ENCODE data around the gene TOMM6. TPM values are rescaled to one million over a fixed set of nuclear protein-coding genes. Genes with fewer than 3 reads are reported as not detected.
"Not testable (repeated sequence)": the region's sequence is repeated elsewhere in the genome, so short reads cannot be mapped to it uniquely, and the experiment has no call there.

TOMM6 gene
- polyA plus RNA-seq, 1 of the 3 experiments (the other 2 are of a cell fraction): 493 TPM

GRCh38 chr6:41811946-41812345 is 24.5 kb downstream of the TOMM6 start:
- CTCF ChIA-PET: not testable (repeated sequence)

GRCh38 chr6:41813469-41813868 is 26.0 kb downstream of the TOMM6 start:
- Histone ChIP-seq H3K4me3 (ENCODE audit: low read depth in 2 of 2, low read length in 1 of 2) (no peak overlapping the region), H2AFZ (ENCODE audit: low read depth) (no peak overlapping the region), H3K36me3 (replicated peaks in 1 of 2; ENCODE audit: control insufficient read depth in 1 of 2, insufficient read depth in 2 of 2, low read length in 1 of 2) (no peaks in the 10 kb centered on the region), H3F3A (replicated peaks; ENCODE audit: insufficient read depth) (peaks cover 3% of the 10 kb centered on the region), H3K4me2 (no peak overlapping the region), H3K9me3 (no peaks in the 10 kb centered on the region), H3K9ac (no peak overlapping the region), H3K79me2 (ENCODE audit: insufficient read depth) (no peaks in the 10 kb centered on the region), H3K27ac (ENCODE audit: low read depth in 2 of 2, low read length in 1 of 2) (no peak overlapping the region), H4K20me1 (ENCODE audit: insufficient read depth) (no peaks in the 10 kb centered on the region), H3K27me3 (ENCODE audit: insufficient read depth) (no peaks in the 10 kb centered on the region), H3K9me2 (no peaks in the 10 kb centered on the region), H3K4me1 (ENCODE audit: control insufficient read depth in 1 of 2, insufficient read depth in 2 of 2, low read depth in 1 of 2, low read length in 1 of 2) (no peaks in the 10 kb centered on the region)
- ChIA-PET CTCF (interaction anchor here (1.1 to 1.6 kb wide), 4 partner anchors 27 to 231 kb away, joined by 3 to 4 read pairs (median 4); partner anchors contain the start of genes BYSL and MED20), POLR2A (no interaction called here)
- DNase-seq: no peak
- WGBS (ENCODE audit: low lambda C conversion rate): 61% methylated on average over 2 of the region's 2 CpGs
- TF ChIP-seq EP300 (IDR thresholded peaks at IDR 0.05; ENCODE audit: borderline replicate concordance in 1 of 2, low read depth in 1 of 2, low read length in 1 of 2): no peak
- TF ChIP-seq USF2 (IDR thresholded peaks at IDR 0.05; ENCODE audit: borderline replicate concordance, low read depth, low read length): no peak
- TF ChIP-seq FOSL2 (IDR thresholded peaks at IDR 0.05; ENCODE audit: borderline replicate concordance, low read depth): no peak
- TF ChIP-seq REST (IDR thresholded peaks at IDR 0.05; ENCODE audit: low read depth, low read length): no peak
- TF ChIP-seq GABPA (IDR thresholded peaks at IDR 0.05; ENCODE audit: low read depth): no peak
- no peak for TF ChIP-seq JUND (IDR thresholded peaks at IDR 0.05)
- TF ChIP-seq IRF3 (IDR thresholded peaks at IDR 0.05; ENCODE audit: low read depth, low read length): no peak
- no peak for TF ChIP-seq NRF1 (IDR thresholded peaks at IDR 0.05; ENCODE audit: low read depth, low read length)
- no peak for TF ChIP-seq FOXM1 (IDR thresholded peaks at IDR 0.05; ENCODE audit: low read depth)
- TF ChIP-seq YY1 (IDR thresholded peaks at IDR 0.05; ENCODE audit: low read depth): no peak
- no peak for TF ChIP-seq GATA2 (CRISPR knock-in tag; IDR thresholded peaks at IDR 0.05)
- TF ChIP-seq ELF1 (IDR thresholded peaks at IDR 0.05): no peak
- TF ChIP-seq RAD21 (IDR thresholded peaks at IDR 0.05; ENCODE audit: low read length): no peak
- no peak for TF ChIP-seq TAF1 (IDR thresholded peaks at IDR 0.05; ENCODE audit: borderline replicate concordance, low read depth, low read length)
- no peak for TF ChIP-seq TEAD4 (IDR thresholded peaks at IDR 0.05; ENCODE audit: borderline replicate concordance, insufficient read depth)
- no peak for TF ChIP-seq RFX5 (IDR thresholded peaks at IDR 0.05; ENCODE audit: low read length)
- no peak for TF ChIP-seq SIN3A (IDR thresholded peaks at IDR 0.05; ENCODE audit: borderline replicate concordance, low read depth, low read length)

More at GRCh38 chr6:41811946-41812345, 24.5 kb downstream of the TOMM6 start:
- not testable (repeated sequence) for H3K9me3 ChIP-seq; H2AFZ ChIP-seq (ENCODE audit: low read depth); DNase-seq; H3K79me2 ChIP-seq (ENCODE audit: insufficient read depth); H3K9me2 ChIP-seq; H3K27me3 ChIP-seq (ENCODE audit: insufficient read depth); H3K27ac ChIP-seq (ENCODE audit: low read depth in 2 of 2, low read length in 1 of 2); H3K4me2 ChIP-seq; H3K4me1 ChIP-seq (ENCODE audit: control insufficient read depth in 1 of 2, insufficient read depth in 2 of 2, low read depth in 1 of 2, low read length in 1 of 2); H3K4me3 ChIP-seq (ENCODE audit: low read depth in 2 of 2, low read length in 1 of 2); H3F3A ChIP-seq (replicated peaks; ENCODE audit: insufficient read depth); H3K36me3 ChIP-seq (replicated peaks in 1 of 2; ENCODE audit: control insufficient read depth in 1 of 2, insufficient read depth in 2 of 2, low read length in 1 of 2); H3K9ac ChIP-seq; H4K20me1 ChIP-seq (ENCODE audit: insufficient read depth)
- WGBS (ENCODE audit: low lambda C conversion rate): 96% methylated on average over 13 of the region's 13 CpGs
- POLR2A ChIA-PET: interaction anchor here (0.7 kb wide), 1 partner anchor 533 kb away, joined by 4 read pairs; no protein-coding TSS in a partner anchor

Data from SK-N-SH (cell line).